ENCODE measurements around the gene RFX3.

RFX3 gene

GRCh38 chr9:3250741-3251140 is 275.1 kb downstream of the RFX3 start:
- TF ChIP-seq GATA3 (IDR thresholded peaks at IDR 0.05; ENCODE audit: low read depth, low read length) (no peak), GATA2 (IDR thresholded peaks at IDR 0.05; ENCODE audit: low read depth, low read length) (no peak)

- TF ChIP-seq GATA3 (IDR thresholded peaks at IDR 0.05; ENCODE audit: low read depth, low read length) = no peak
- no peak for TF ChIP-seq GATA2 (IDR thresholded peaks at IDR 0.05; ENCODE audit: low read depth, low read length)
These were observed 278.6 kb downstream of the RFX3 start for GRCh38 chr9:3247211-3247610.

GRCh38 chr9:3246241-3246640 is 279.6 kb downstream of the RFX3 start:
- no peak for TF ChIP-seq GATA2 (IDR thresholded peaks at IDR 0.05; ENCODE audit: low read depth, low read length)
- no peak for TF ChIP-seq GATA3 (IDR thresholded peaks at IDR 0.05; ENCODE audit: low read depth, low read length)

GRCh38 chr9:3244963-3245653 is 280.7 kb downstream of the RFX3 start:
- TF ChIP-seq GATA3 (IDR thresholded peaks at IDR 0.05; ENCODE audit: low read depth, low read length) (no peak), GATA2 (IDR thresholded peaks at IDR 0.05; ENCODE audit: low read depth, low read length) (no peak)

GRCh38 chr9:3243683-3244082 is 282.1 kb downstream of the RFX3 start:
- TF ChIP-seq GATA2 (IDR thresholded peaks at IDR 0.05; ENCODE audit: low read depth, low read length) (no peak), GATA3 (IDR thresholded peaks at IDR 0.05; ENCODE audit: low read depth, low read length) (no peak)

GRCh38 chr9:3241290-3241689 is 284.5 kb downstream of the RFX3 start:
- no peak for TF ChIP-seq GATA3 (IDR thresholded peaks at IDR 0.05; ENCODE audit: low read depth, low read length)
- no peak for TF ChIP-seq GATA2 (IDR thresholded peaks at IDR 0.05; ENCODE audit: low read depth, low read length)

GRCh38 chr9:3240656-3241268 is 285.0 kb downstream of the RFX3 start:
- TF ChIP-seq GATA3 (IDR thresholded peaks at IDR 0.05; ENCODE audit: low read depth, low read length) (no peak), GATA2 (IDR thresholded peaks at IDR 0.05; ENCODE audit: low read depth, low read length) (no peak)

- TF ChIP-seq GATA2 (IDR thresholded peaks at IDR 0.05; ENCODE audit: low read depth, low read length) = no peak
- no peak for TF ChIP-seq GATA3 (IDR thresholded peaks at IDR 0.05; ENCODE audit: low read depth, low read length)
These were observed 286.6 kb downstream of the RFX3 start for GRCh38 chr9:3239240-3239639.

- TF ChIP-seq GATA3 (IDR thresholded peaks at IDR 0.05; ENCODE audit: low read depth, low read length) (no peak), GATA2 (IDR thresholded peaks at IDR 0.05; ENCODE audit: low read depth, low read length) (no peak)
These were observed 287.6 kb downstream of the RFX3 start for GRCh38 chr9:3238236-3238635.

- TF ChIP-seq GATA3 (IDR thresholded peaks at IDR 0.05; ENCODE audit: low read depth, low read length) (no peak), GATA2 (IDR thresholded peaks at IDR 0.05; ENCODE audit: low read depth, low read length) (no peak)
These were observed 288.7 kb downstream of the RFX3 start for GRCh38 chr9:3237121-3237520.

- TF ChIP-seq GATA3 (IDR thresholded peaks at IDR 0.05; ENCODE audit: low read depth, low read length) (no peak), GATA2 (IDR thresholded peaks at IDR 0.05; ENCODE audit: low read depth, low read length) (no peak)
These were observed 290.3 kb downstream of the RFX3 start for GRCh38 chr9:3235497-3235896.

GRCh38 chr9:3224931-3225330 is 300.9 kb downstream of the RFX3 start:
- TF ChIP-seq GATA2 (IDR thresholded peaks at IDR 0.05; ENCODE audit: low read depth, low read length) = no peak
- TF ChIP-seq GATA3 (IDR thresholded peaks at IDR 0.05; ENCODE audit: low read depth, low read length) = no peak

- TF ChIP-seq GATA3 (IDR thresholded peaks at IDR 0.05; ENCODE audit: low read depth, low read length) = no peak
- no peak for TF ChIP-seq GATA2 (IDR thresholded peaks at IDR 0.05; ENCODE audit: low read depth, low read length)
These were observed 310.1 kb downstream of the RFX3 start for GRCh38 chr9:3215658-3216057.

- TF ChIP-seq GATA2 (IDR thresholded peaks at IDR 0.05; ENCODE audit: low read depth, low read length) (no peak), GATA3 (IDR thresholded peaks at IDR 0.05; ENCODE audit: low read depth, low read length) (no peak)
These were observed 311.1 kb downstream of the RFX3 start for GRCh38 chr9:3214741-3215140.

GRCh38 chr9:3205421-3206095 is 320.2 kb downstream of the RFX3 start:
- TF ChIP-seq GATA2 (IDR thresholded peaks at IDR 0.05; ENCODE audit: low read depth, low read length) (no peak), GATA3 (IDR thresholded peaks at IDR 0.05; ENCODE audit: low read depth, low read length) (no peak)
